KMS-11 (cell line): ENCODE measurements around the gene SERPINA9.

Experiments
- H2AFZ ChIP-seq: fragments of 200-600 bp; sonication (generic); 2 replicates; pipeline ENCODE4 v1.6.1; 2016; ENCODE audit warnings: antibody characterized with exemption, mixed run types, low read depth
- H3K27ac ChIP-seq: fragments of 200-600 bp; sonication (generic); 2 replicates; pipeline ENCODE4 v1.6.1; 2016; ENCODE audit warnings: mild to moderate bottlenecking, mixed run types
- H3K27me3 ChIP-seq: fragments of 200-600 bp; sonication (generic); 2 replicates; pipeline ENCODE4 v1.6.1; 2017; ENCODE audit warnings: mild to moderate bottlenecking, low read depth, mixed run types, moderate library complexity; ENCODE audit not compliant: insufficient read depth
- H3K36me3 ChIP-seq: fragments of 200-600 bp; sonication (generic); 2 replicates; pipeline ENCODE4 v1.6.1; 2017; ENCODE audit warnings: mild to moderate bottlenecking, mixed run types; ENCODE audit not compliant: insufficient read depth
- H3K4me1 ChIP-seq: fragments of 200-600 bp; sonication (generic); 2 replicates; pipeline ENCODE4 v1.6.1; 2016; ENCODE audit warnings: mild to moderate bottlenecking, low read depth, mixed run types; ENCODE audit not compliant: poor library complexity, severe bottlenecking
- H3K4me2 ChIP-seq: fragments of 200-600 bp; sonication (generic); 2 replicates; pipeline ENCODE4 v1.7.0; 2016; ENCODE audit warnings: mild to moderate bottlenecking, mixed run types
- H3K4me3 ChIP-seq: fragments of 200-600 bp; sonication (generic); IDR thresholded peaks from 2 replicates; pipeline ENCODE4 v1.6.1; 2017; ENCODE audit warnings: low read depth, low read length, mixed read lengths; ENCODE audit not compliant: insufficient read depth
- H3K79me2 ChIP-seq: fragments of 200-600 bp; sonication (generic); 2 replicates; pipeline ENCODE4 v1.6.1; 2016; ENCODE audit warnings: low read depth, mixed run types; ENCODE audit not compliant: insufficient read depth
- H3K9ac ChIP-seq: fragments of 200-600 bp; sonication (generic); 2 replicates; pipeline ENCODE4 v1.6.1; 2016; ENCODE audit warnings: mild to moderate bottlenecking, mixed run types
- H4K20me1 ChIP-seq: fragments of 200-600 bp; sonication (generic); 2 replicates; pipeline ENCODE4 v1.6.1; 2016; ENCODE audit warnings: mild to moderate bottlenecking, mixed run types; ENCODE audit not compliant: insufficient read depth
- CTCF ChIP-seq: fragments of 200-600 bp; sonication (generic); conservative IDR thresholded peaks from 2 replicates; pipeline ENCODE4 v1.6.1; 2017; ENCODE audit warnings: low read depth, mild to moderate bottlenecking, antibody characterized with exemption, low read length, moderate library complexity, mixed read lengths

The SERPINA9 gene

GRCh38 chr14:94465042-94465441 lies 11.0 kb downstream of the SERPINA9 start:
- no peaks in the 10 kb centered on the region for H3K4me1 ChIP-seq
- TF ChIP-seq CTCF, result no peak
- no peak overlapping the region for H3K27ac ChIP-seq
- no peak overlapping the region for H3K9ac ChIP-seq
- H3K79me2 ChIP-seq, result no peaks in the 10 kb centered on the region
- H3K27me3 ChIP-seq, result no peaks in the 10 kb centered on the region
- no peaks in the 10 kb centered on the region for H3K36me3 ChIP-seq
- H3K4me2 ChIP-seq, result no peak overlapping the region
- no peak overlapping the region for H2AFZ ChIP-seq
- no peaks in the 10 kb centered on the region for H4K20me1 ChIP-seq
- H3K4me3 ChIP-seq, result no peak overlapping the region

- Histone ChIP-seq H3K27me3 (no peaks in the 10 kb centered on the region), H3K36me3 (no peaks in the 10 kb centered on the region), H3K4me3 (no peak overlapping the region), H3K4me1 (no peaks in the 10 kb centered on the region), H3K4me2 (no peak overlapping the region), H3K27ac (no peak overlapping the region), H4K20me1 (no peaks in the 10 kb centered on the region), H3K9ac (no peak overlapping the region), H2AFZ (no peak overlapping the region), H3K79me2 (no peaks in the 10 kb centered on the region)
- TF ChIP-seq CTCF, result no peak
Observed at GRCh38 chr14:94464290-94464689, 11.7 kb downstream of the SERPINA9 start.

GRCh38 chr14:94462763-94463572 lies 13.0 kb downstream of the SERPINA9 start:
- TF ChIP-seq CTCF, result no peak
- no peak overlapping the region for H2AFZ ChIP-seq
- H3K9ac ChIP-seq, result no peak overlapping the region
- no peaks in the 10 kb centered on the region for H3K4me1 ChIP-seq
- no peaks in the 10 kb centered on the region for H3K79me2 ChIP-seq
- no peak overlapping the region for H3K4me3 ChIP-seq
- H3K4me2 ChIP-seq, result no peak overlapping the region
- H3K36me3 ChIP-seq, result no peaks in the 10 kb centered on the region
- H3K27me3 ChIP-seq, result no peaks in the 10 kb centered on the region
- H4K20me1 ChIP-seq, result no peaks in the 10 kb centered on the region
- H3K27ac ChIP-seq, result no peak overlapping the region

- Histone ChIP-seq H4K20me1 (no peaks in the 10 kb centered on the region), H3K36me3 (no peaks in the 10 kb centered on the region), H2AFZ (no peak overlapping the region), H3K9ac (no peak overlapping the region), H3K27me3 (no peaks in the 10 kb centered on the region), H3K27ac (no peak overlapping the region), H3K4me2 (no peak overlapping the region), H3K79me2 (no peaks in the 10 kb centered on the region), H3K4me1 (no peaks in the 10 kb centered on the region), H3K4me3 (no peak overlapping the region)
- no peak for TF ChIP-seq CTCF
Observed at GRCh38 chr14:94462219-94462551, 13.8 kb downstream of the SERPINA9 start.
